GM19351 (cell line): ENCODE data around the gene F10.

Experiments
- ATAC-seq: cut with Tn5 transposase; IDR thresholded peaks from one replicate; pipeline ENCODE4 v1.9.1; 2021; ENCODE audit warnings: mild to moderate bottlenecking, moderate library complexity; ENCODE audit not compliant: unreplicated experiment

The F10 gene

DNA sequence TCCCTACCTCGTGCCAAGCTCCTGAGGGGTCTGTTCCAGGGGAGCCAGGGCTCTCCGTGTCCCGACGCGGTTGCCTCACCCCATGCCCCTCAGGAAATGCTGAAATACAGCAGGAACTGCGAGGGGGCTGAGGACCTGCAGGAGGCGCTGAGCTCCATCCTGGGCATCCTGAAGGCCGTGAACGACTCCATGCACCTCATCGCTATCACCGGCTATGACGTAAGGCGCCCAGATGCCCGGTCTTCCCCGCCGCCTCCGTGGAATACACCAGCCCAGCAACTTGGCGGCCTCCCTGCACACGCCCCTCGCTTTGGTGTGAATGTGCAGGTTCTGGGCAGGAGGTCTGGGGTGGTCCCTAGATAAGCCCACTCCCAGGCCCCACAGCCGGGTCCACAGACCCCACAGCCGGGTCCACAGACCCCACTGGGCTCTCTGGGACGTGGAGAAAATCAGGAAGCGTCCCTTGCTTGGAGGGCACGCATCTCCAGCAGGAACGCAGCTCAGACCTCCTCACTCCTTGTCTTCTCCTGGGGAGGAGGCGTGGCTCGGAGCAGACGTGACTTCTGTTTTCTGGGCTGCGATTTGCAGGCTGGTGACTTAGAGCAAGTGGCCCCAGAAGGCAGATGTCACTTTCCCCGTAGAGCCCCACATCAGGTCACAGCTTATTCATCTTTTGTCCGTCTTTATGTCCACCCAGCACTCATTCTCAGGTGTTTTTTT lies 36.4 kb upstream of the F10 start:
- no peak for ATAC-seq

DNA sequence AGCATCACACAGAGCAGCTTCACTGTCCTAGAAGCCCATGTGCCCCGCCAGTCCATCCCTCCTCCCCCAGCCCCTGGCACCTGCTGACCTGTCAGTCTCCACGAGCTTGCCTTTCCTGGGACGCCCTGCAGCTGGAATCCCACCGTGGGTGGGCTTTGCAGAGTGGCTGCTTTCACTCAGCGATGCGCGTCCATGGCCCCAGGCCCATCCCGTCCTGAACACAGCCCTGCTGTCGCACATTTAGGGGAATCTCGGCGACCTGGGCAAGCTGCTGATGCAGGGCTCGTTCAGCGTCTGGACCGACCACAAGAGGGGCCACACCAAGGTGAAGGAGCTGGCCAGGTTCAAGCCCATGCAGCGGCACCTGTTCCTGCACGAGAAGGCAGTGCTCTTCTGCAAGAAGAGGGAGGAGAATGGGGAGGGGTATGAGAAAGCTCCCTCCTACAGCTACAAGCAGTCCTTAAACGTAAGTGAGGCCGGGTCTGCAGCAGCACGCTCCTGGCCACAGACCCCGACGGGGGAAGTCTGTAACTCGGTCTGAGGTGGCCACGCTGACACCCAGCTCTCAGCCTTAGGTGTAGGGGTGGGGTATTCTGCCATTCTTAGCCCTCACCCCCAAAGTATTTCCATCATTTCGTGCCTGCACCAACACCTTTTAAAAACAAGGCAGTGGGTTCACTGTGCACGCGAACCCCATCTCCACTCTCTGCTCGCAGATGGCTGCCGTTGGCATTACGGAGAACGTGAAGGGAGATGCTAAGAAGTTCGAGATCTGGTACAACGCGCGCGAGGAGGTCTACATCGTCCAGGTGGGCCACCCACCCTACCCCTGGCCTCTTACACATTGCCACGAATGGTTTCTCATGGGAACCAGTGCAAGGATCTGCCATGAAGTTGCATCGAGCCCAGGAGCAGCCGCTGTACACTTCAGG lies 35.3 kb upstream of the F10 start:
- ATAC-seq: no peak

DNA sequence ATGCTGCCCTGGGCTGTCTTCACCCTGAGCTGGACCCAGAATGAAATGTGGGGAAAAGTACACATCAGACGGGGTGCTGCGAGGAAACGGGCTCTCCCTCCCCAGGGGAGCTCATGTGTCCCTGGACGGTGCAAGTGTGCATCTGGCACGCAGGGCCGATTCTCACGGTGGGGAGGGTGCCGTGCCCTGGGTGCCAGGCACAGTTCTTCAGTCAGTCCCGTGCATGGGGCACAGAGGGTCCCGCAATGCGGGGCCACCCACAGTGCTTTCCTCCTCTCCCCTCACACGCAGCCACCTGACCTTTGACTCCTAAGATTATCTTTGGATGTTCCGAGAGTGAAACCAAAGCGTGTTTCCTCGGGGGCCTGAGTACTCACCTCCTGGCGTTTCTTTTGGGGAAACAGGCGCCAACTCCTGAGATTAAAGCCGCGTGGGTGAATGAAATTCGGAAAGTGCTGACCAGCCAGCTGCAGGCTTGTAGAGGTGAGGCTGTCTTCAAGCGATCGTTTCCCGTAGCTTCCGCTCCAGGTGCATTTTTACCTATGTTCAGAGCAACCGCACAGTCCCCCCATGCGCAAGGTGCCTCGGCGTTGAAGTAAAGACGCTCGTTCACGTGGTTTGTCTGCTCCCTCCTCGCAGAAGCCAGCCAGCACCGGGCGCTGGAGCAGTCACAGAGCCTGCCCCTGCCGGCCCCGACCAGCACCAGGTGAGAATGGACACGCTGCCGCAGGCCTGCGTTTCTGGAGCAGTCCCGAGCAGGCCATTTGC lies 34.5 kb upstream of the F10 start:
- no peak for ATAC-seq

DNA sequence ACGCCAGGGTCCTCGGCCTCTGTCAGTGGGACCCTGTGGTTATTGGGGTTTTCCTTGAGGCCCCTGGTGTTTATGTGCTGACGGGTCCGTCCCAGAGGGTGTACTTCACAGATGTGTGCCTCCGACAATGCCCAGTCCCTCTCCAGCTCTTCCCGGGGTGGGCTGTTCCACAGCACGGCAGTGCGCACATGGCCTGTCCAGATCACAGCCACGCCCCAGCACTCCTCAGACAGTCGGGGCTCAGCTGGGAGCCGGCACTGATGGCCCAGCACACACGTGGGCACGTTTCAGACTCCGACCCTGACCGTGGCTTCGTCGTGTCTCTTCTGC lies 33.9 kb upstream of the F10 start:
- ATAC-seq: no peak

DNA sequence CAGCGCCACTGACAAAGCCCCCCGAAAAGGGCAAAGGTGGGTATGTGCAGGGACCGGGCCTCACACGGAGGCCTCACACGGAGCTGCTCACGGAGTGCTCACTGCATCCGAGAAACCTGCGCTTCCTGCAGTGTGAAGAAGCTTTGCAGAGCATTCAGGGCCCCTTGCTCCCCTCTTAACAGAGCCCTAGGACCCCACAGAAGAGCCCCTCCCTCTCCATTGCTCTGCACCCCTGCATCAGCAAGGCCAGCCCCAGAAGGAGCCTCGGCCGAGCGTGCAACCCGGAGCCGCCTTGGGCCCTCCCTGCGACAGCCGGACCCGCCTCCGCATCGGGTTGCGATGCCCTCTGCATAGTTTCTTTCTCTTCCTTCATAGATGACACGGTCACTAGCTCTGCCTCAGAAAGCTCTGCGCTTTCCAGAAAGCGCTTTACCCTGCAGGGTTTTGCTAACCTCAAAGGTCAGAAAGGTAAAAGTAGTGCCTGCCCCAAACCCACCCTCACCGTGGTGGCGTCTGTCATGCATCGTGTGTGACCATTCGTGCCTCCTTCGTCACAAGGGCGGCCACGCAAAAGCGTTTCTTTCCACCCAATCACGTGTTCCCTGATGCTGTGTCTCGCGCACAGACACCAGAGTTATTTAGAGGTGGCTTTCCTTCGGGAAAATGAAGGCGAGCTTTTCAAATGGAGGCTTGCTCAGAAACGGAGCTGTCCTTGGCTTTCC lies 32.7 kb upstream of the F10 start:
- ATAC-seq: no peak

DNA sequence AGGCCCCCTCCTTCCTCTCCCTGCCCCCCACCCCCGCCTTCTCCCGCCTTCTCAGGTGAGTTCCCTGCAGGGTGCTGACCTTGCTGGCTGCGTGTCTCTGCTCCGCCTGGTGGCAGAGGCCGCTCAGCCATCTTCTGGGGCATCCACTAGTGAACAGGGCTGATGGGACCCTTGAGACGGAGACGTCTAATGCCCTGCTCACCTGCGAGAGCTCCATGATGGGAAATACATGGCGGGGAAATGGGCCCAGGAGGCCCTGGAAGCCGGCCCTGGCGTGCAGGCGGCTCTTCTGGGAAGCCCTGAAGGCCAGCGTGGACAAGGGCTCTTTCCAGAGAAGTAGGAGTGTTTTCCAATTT lies 32.2 kb upstream of the F10 start:
- no peak for ATAC-seq

DNA sequence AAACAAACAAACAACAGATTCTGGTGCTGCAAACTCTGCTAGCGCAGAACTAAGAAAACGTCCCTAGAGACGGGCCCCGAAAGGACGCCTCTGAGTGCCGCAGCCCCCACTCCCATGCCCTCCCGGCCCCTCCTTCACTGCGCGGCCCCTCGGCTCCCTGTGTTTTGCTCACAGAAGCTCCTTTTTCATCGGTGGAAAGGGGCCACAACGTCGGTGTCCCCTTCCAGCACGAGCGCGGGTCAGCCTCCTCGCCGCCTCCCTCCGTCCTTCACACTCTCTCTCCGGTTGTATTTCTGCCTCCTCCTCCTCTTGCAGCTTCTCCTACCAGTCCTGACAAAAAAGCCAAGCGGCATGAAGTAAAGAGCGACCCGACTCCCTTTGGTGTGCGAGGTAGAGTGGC lies 31.8 kb upstream of the F10 start:
- ATAC-seq: no peak

DNA sequence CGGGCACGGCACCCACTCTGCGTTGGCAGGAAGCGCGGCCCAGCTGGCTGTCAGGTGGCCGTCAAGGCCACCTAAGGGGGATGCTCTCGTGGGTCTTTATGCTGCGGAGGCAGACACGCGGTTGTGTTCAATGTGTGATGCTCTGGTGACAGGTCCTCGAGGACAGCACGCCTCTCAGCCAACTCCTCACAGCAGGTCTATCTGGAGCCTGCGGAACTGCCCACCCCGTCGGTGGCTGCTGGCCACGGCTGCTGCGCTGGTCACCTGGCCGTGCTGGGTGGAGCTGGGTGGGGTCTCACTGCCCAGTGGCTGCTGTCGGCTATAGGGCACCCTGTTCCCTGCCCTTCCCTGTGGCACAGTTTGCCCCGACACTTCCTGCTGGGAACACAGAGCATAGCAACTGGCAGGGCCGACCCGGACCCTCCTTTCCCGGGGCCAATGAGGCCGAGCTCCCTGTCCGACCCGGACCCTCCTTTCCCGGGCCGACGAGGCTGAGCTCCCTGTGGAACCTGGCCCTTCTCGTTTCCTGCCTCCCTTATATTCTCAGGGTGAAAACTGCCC lies 31.3 kb upstream of the F10 start:
- ATAC-seq: no peak

DNA sequence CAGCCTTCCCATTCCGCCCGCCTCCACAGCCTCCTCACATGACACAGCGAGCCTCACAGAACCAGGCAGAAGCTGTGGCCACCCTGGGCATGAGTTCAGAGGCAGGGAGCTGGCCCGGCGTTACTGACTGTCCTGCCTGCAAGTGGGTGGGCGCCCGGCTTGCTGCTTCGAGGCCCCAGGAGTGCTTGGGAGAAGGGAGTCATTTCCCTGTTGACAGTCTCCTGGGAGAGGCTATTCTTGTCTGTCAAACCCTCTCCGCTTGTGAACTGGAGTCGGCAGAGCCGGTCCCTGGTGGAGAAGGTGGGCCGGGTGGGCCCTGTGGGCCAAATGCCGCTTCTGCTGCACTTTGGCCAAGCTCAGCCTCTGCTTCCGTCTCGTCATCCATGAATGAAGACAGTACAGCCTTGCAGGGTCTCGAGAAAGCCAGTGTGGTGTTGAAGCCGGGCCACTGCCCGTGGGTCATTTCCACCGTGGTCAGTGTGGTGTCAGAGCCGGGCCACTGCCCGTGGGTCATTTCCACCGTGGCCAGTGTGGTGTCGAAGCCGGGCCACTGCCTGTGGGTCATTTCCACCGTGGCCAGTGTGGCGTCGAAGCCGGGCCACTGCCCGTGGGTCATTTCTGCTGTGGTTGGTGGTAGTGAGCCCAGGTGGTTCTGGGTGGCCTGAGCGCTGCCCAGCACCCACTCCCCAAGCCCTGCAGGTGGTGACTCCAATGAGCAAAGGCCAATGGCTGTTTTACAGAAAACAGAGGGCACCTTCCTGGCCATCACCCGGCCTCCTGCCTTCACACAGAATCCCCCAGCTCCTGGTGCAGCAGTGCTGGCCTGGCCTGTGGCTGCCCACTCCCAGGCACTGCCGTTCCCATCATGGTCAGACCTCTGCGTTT lies 30.5 kb upstream of the F10 start:
- ATAC-seq: no peak

DNA sequence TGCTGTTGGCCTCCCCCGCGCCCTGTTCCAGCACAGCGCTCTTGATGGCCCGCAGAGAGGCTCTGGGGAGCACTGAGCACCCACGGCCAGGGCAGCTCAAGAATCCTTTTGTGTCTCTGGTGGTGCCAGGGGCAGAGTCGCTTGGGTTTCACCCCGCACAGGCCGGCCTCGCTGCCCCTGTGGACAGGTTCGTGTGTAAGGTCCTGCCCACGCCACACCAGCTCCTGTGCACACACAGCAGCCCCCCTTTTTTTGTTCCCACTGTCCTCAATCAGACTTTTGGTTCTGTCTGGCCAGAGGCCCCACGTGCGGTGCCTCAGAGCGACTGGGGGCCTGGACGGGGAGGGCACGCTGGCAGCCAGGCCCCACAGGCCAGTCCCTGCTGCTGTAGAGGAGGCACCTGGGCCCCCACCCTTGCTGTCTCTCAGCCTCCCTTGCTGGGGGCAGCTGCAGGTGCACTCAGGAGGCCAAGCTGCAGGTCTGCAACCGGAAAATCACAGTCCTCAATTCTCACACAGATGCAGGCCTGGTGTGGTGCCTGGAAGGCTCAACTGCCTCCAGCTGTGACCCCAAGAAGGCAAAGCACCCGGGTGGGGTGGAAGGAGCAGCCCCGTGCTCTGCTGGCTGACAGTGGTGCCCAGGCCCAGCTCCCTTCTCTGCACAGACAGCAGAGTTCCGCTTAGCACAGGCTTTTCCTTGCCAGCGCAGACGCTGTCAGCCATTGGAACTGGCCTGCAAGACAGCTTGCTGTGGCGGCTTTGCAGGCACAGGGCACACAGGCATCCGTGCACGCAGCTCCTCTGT lies 29.6 kb upstream of the F10 start:
- ATAC-seq: no peak

DNA sequence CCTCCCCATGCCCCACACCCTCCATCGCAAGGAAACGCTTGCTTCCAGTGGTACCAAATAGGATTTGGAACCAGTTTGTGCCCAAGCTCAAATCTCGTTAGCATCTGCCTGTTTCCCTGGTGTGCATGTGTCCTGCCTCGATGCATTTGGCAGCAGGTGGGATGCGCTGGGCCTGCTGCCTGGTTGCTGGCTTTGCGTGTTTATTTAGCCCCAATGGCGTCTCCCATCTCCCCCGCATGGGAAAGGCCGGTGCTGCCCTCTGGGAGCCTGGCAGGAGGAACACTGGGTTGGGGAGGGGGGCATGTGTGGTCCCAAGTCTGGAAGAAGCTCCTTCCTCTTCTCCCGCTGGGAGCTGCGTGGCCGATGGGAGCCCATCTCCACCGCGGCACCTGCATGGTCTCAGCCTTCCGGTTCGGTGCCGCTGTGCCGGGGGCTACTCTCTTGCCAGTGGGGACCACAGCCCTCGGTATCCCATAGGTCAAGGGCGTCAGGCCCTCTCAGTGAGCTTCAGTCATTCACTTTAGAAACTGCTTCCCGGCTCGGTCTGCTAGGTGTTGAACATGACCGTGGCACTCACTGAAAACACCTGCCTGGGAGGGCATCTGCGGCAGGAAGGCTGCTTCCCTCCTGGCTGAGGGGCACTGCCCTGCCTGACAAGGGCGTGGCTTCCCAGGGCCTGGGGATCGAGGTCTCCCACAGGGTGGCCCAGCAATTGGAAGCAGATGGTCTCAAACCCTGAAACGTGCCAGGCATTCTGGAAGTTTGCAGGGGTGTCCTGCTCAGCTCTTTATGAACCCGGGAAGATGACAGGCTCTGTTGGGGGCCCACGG lies 28.8 kb upstream of the F10 start:
- ATAC-seq: no peak

DNA sequence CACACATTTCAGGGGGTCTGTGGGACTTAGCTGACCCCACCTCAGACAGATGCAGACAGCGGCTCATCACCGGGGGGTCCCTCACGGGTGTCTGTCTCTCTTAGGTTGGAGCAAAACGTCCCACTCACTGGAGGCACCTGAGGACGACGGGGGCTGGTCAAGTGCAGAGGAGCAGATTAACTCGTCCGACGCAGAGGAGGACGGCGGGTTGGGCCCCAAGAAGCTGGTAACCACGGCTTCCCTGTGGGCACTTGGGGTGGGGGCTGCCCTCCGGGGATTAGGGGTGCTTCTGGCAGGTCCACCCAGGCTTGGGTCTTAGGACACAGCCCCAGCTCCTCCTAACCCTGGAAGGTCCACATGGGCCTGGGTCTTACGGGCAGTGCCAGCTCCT lies 28.2 kb upstream of the F10 start:
- ATAC-seq: no peak

DNA sequence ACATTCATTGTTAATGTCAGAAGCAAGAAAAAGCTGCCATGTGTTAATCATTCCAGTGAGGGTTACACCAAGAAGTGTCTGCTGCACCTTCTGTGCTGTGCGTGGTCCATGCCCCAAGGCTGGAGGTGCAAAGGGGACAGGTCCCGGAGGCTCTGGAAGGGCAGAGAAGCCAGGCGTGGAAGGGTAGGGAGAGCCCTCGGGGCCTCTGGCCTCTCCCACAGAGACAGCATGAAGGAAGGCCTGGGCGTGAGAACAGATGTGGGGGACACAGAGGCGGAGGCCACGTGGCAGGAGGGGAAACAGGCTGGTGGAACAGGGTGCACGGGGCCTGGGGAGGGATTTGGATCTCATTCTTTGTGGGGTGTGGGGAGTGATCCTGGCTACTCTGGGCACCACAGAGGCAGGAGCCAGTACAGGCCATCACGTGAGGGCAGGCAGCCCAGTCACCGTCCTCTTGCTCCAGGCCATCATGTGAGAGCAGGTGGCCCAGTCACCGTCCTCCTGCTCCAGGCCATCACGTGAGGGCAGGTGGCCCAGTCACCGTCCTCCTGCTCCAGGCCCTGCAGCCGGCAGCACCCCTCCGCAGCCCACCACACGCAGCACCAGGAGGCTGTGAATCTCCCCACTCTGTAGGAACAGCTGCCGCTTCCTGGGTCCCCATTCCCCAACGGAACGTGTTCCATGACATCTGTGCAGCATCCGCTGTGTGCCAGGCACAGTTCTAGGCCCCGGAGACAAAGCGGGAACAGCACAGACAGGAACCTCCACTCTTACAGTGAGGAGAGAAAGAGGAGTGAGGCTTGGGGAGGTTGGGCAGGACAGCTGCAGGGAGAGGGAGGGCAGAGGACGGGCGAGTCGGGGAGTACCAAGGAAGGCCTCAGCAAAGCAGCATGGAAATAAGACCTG lies 27.2 kb upstream of the F10 start:
- ATAC-seq: no peak

DNA sequence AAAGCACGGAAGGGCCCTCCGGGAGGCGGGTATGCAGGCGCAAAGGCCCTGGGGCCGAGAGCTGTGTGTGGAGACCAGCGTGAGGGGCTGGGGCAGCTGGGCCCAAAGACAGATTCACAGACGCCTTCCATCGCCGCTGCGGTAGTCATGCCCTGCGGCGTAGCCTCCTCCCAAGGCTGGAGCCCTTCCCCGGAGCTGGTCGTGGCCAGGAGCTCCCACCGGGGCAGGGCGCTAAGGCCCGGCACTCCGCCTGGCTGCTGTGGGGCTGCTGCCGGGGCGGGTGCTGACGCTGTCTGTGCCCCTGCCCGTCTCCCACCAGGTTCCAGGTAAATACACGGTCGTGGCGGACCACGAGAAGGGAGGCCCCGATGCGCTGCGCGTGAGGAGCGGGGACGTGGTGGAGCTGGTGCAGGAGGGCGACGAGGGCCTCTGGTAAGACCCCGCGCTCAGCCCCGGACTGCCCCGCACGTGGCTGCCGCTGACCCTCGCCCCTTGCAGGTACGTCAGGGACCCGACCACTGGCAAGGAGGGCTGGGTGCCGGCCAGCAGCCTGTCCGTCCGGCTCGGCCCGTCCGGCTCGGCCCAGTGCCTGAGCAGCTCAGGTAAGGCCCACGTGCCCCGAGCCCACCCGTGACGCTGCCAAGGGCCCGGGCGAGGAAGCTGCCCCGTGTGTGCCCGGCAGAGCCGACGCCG lies 26.4 kb upstream of the F10 start:
- ATAC-seq: no peak

DNA sequence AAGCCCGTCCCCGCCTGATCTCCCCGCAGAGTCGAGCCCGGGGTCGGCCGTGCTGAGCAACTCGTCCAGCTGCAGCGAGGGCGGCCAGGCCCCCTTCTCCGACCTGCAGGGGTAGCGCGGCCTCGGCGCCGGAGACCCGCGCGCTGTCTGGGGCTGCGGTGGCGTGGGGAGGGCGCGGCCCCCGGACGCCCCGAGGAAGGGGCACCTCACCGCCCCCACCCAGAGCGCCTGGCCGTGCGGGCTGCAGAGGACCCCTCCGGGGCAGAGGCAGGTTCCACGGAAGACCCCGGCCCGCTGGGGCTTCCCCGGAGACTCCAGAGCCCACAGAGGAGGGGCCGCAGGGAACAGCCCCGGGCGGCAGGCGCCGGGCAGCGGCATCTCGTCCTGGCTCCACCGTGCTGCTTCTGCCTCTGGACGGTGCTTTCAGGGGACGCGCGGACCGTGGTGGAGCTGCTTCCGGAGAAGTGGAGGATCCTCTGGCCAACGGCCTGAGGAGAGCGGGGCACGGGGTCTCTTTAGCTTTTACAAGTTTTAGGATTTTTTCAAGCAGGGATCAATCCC lies 25.8 kb upstream of the F10 start:
- no peak for ATAC-seq

DNA sequence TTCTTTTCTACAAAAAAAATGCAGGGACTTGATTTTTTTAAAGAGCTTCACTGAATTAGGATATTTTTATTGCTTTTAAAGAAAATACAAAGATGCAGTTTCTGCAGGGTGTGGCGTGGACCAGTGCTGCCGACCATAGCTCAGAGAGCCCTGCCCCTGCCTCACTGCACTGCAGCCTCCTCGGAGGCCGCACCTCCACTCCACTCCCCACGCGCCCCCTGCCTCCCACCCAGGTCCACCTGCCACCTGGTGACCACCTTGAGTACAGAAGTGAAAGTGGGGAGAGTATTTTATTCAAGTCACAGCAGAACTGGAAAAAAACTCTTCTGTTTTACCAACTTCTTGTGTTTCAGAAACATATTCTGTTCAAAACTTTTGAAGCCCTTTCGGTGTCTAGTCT lies 24.9 kb upstream of the F10 start:
- ATAC-seq: no peak
